NT2/D1 (cell line): ENCODE data around the gene CDH16.

ENCODE experiments used
- DNase-seq: peaks from one replicate; pipeline ENCODE4 v3.0.0-alpha.2; 2011; ENCODE audit warnings: low read depth, low spot score
- H3K27me3 ChIP-seq: 2 replicates; pipeline ENCODE4 v1.6.0; 2011; ENCODE audit warnings: mild to moderate bottlenecking; ENCODE audit not compliant: insufficient read length, insufficient read depth
- H3K36me3 ChIP-seq: 2 replicates; pipeline ENCODE4 v1.6.1; 2011; ENCODE audit warnings: mild to moderate bottlenecking, low read length, mixed read lengths; ENCODE audit not compliant: insufficient read depth, insufficient read length
- H3K4me1 ChIP-seq: 2 replicates; pipeline ENCODE4 v1.5.1; 2011; ENCODE audit not compliant: insufficient read depth, insufficient read length
- H3K4me3 ChIP-seq: 2 replicates; pipeline ENCODE4 v1.5.1; 2011; ENCODE audit warnings: low read depth; ENCODE audit not compliant: insufficient read length
- H3K9ac ChIP-seq: 2 replicates; pipeline ENCODE4 v1.6.0; 2011; ENCODE audit warnings: low read depth; ENCODE audit not compliant: insufficient read length
- H3K9me3 ChIP-seq: 2 replicates; pipeline ENCODE4 v1.5.1; 2011; ENCODE audit warnings: mild to moderate bottlenecking, low read length; ENCODE audit not compliant: insufficient read depth
- SUZ12 ChIP-seq: IDR thresholded peaks from 2 replicates; pipeline ENCODE4 v1.6.1; 2011; ENCODE audit not compliant: insufficient read length, insufficient read depth; ENCODE audit errors: extremely low read depth
- YY1 ChIP-seq: IDR thresholded peaks from 2 replicates; pipeline ENCODE4 v1.6.1; 2011; ENCODE audit not compliant: insufficient read length, insufficient read depth
- ZNF274 ChIP-seq: IDR thresholded peaks from 2 replicates; pipeline ENCODE4 v1.6.1; 2011; ENCODE audit warnings: mild to moderate bottlenecking, low read depth, low read length

Gene CDH16

DNA sequence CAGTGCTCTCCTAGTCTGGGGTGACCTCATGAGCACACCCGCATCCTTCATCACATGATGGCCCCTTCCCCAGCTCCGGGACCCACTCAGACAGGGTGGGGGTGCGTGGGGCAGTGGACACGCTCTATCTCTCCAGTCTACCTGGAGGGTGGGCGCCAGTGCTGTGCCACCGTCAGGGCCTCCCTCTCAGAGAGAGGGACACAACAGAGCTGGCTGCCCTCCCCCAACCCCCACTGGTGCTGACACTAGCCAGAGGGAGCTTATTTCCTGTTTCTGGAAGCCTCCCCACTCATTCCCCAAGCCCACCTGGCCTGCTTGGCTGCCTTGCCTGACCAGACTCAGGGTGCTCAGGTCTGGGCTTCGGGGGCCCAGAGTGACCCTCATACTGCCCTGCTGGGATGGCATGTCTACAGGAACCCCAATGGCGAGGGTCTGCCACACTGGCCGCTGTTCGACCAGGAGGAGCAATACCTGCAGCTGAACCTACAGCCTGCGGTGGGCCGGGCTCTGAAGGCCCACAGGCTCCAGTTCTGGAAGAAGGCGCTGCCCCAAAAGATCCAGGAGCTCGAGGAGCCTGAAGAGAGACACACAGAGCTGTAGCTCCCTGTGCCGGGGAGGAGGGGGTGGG, 24.9 kb upstream of the CDH16 start:
- peaks cover 6% of the 10 kb centered on the region for H3K4me1 ChIP-seq
- H3K27me3 ChIP-seq: peaks cover 13% of the 10 kb centered on the region

DNA sequence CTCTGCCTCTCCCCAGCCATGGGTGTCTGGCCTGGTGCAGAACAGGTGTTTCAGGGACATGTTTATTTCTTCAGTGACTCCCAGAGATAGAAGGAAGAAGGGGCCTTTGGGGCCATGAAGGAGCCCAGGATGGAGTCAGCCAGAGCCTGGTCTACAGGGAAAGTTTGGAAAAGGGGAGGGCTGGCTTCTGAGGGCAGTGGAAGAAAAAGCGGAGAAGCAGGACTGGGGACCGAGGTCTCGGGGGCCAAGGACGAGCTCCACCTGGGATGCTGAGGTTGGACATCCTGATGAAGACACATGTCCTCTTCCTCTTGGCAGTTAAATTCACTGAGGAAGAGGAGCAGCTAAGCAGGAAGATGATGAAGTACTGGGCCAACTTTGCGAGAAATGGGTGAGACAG, 24.3 kb upstream of the CDH16 start:
- Histone ChIP-seq H3K4me1 (peaks cover 2% of the 10 kb centered on the region), H3K27me3 (peaks cover 8% of the 10 kb centered on the region), H3K36me3 (peaks cover 61% of the 10 kb centered on the region), H3K9me3 (no peaks in the 10 kb centered on the region), H3K9ac (no peak overlapping the region), H3K4me3 (no peak overlapping the region)
- TF ChIP-seq ZNF274 (no peak), YY1 (no peak), SUZ12 (no peak)
- no peak for DNase-seq

More for the DNA sequence above, 24.9 kb upstream of the CDH16 start:
- TF ChIP-seq SUZ12 (no peak), ZNF274 (no peak), YY1 (no peak)
- H3K4me3 ChIP-seq: no peak overlapping the region
- H3K9ac ChIP-seq: no peak overlapping the region
- no peaks in the 10 kb centered on the region for H3K9me3 ChIP-seq
- H3K36me3 ChIP-seq: peaks cover 56% of the 10 kb centered on the region
- no peak for DNase-seq

DNA sequence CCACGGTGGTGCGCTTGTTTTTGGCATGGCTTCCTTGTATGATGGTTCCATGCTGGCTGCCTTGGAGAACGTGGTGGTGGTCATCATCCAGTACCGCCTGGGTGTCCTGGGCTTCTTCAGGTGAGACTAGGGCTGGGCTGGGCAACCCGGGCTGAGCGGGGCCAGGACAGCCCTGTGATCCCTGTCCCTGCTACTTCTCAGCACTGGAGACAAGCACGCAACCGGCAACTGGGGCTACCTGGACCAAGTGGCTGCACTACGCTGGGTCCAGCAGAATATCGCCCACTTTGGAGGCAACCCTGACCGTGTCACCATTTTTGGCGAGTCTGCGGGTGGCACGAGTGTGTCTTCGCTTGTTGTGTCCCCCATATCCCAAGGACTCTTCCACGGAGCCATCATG, 21.6 kb upstream of the CDH16 start:
- no peaks in the 10 kb centered on the region for H3K9me3 ChIP-seq
- DNase-seq: no peak
- no peak overlapping the region for H3K4me3 ChIP-seq
- no peaks in the 10 kb centered on the region for H3K27me3 ChIP-seq
- no peak for TF ChIP-seq YY1
- TF ChIP-seq ZNF274: no peak
- no peak for TF ChIP-seq SUZ12
- no peak overlapping the region for H3K9ac ChIP-seq
- no peaks in the 10 kb centered on the region for H3K4me1 ChIP-seq
- H3K36me3 ChIP-seq: peaks cover 77% of the 10 kb centered on the region

DNA sequence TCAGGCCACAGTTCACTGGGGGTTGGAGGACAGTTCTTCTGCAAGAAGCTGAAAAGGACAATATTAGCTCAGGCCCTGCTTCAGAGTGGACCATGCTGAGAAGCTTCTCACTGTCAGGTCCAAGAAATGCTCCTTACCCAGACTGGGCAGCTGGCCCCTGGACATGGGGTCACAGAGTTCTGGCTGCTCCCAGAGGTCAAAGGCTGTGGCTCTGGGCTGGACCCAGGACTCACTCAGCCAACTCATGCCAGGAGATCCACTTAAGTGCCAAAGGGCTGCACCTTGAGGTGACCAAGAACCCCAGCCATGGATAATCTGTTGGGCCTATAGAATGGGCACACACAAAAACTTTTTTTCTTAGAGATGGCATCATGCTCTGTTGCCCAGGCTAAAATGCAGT, 20.7 kb upstream of the CDH16 start:
- Histone ChIP-seq H3K9me3 (no peaks in the 10 kb centered on the region), H3K4me3 (no peak overlapping the region), H3K9ac (no peak overlapping the region), H3K27me3 (no peaks in the 10 kb centered on the region), H3K4me1 (peaks cover 2% of the 10 kb centered on the region), H3K36me3 (peaks cover 77% of the 10 kb centered on the region)
- no peak for TF ChIP-seq ZNF274
- DNase-seq: no peak

DNA sequence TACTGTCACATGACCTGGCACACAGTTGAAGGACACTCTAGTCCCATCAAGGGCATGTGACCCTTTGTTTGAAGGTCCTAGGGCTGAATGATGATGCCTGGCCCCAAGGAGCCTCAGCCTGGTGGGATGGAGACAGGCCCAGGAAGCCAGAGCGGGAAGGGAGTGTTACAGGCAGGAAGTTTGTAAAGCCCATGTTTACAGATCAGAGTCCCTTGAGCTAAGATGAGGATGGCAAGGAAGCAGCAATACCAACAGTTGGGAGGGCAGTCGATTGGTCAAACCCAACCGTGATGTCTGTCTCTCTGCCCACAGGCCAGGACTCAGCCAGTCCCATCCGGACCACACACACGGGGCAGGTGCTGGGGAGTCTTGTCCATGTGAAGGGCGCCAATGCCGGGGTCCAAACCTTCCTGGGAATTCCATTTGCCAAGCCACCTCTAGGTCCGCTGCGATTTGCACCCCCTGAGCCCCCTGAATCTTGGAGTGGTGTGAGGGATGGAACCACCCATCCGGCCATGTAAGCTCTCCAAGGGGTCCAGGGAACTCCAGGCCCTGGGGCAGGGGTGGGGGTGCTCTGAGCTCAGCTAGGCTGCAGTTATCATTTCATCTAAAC, 19.1 kb upstream of the CDH16 start:
- no peaks in the 10 kb centered on the region for H3K9me3 ChIP-seq
- no peak for TF ChIP-seq ZNF274
- no peak for TF ChIP-seq SUZ12
- TF ChIP-seq YY1: no peak
- H3K9ac ChIP-seq: no peak overlapping the region
- DNase-seq: no peak
- H3K27me3 ChIP-seq: no peaks in the 10 kb centered on the region
- no peak overlapping the region for H3K4me3 ChIP-seq
- H3K4me1 ChIP-seq: peaks cover 6% of the 10 kb centered on the region
- peaks cover 64% of the 10 kb centered on the region for H3K36me3 ChIP-seq

DNA sequence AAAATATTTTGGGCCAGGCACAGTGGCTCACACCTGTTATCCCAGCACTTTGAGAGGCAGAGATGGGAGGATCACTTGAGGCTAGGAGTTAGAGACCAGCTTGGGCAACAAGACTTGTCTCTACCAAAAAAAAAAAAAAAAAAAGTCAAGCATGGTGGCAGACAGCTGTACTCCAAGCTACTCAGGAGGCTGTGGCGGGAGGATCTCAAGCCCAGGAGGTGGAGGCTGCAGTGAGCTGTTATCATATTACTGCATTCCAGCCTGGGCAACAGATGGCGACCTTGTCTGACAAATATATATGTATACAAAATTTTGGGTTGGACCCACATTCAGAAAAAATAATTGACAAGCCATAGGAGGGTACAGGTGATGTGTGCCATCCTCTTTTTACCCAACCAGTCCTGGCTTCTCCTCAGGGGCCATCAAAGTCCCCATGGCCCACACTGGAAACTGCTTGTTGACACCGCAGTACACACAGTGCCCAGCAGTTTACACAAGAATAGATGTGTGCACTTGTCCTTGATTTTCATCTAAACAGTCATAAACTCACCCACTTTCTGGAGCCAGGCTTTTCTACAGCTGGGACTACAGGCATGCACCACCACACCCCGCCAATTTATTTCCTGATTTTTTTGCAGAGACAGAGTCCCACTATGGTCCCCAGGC, 18.3 kb upstream of the CDH16 start:
- no peak for TF ChIP-seq SUZ12
- no peak for TF ChIP-seq YY1
- TF ChIP-seq ZNF274: no peak
- Histone ChIP-seq H3K36me3 (peaks cover 64% of the 10 kb centered on the region), H3K4me3 (no peak overlapping the region), H3K4me1 (peaks cover 6% of the 10 kb centered on the region), H3K9ac (no peak overlapping the region), H3K27me3 (no peaks in the 10 kb centered on the region), H3K9me3 (no peaks in the 10 kb centered on the region)
- DNase-seq: no peak

DNA sequence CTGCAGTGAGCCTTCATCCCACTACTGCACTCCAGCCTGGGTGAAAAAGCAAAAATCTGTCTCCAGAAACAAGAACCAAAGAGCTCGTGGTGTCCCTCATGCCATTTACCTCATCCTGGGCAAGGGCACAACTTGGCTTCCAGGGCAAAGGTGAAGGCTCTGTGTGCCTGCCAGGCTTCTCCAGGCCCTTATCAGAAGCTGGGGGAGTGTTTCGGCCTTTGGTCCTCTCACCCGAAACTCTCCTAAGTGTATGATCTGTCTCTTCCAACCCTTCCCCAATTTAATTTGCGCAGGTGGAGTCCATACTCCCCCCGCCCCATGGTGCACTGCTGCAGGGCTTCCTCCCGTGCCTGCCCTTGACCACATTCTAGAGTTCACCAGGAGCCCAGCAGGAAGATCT, 17.8 kb upstream of the CDH16 start:
- H3K4me3 ChIP-seq: no peak overlapping the region
- no peak for DNase-seq
- H3K36me3 ChIP-seq: peaks cover 62% of the 10 kb centered on the region
- H3K9ac ChIP-seq: no peak overlapping the region
- H3K4me1 ChIP-seq: peaks cover 6% of the 10 kb centered on the region
- H3K9me3 ChIP-seq: no peaks in the 10 kb centered on the region
- H3K27me3 ChIP-seq: no peaks in the 10 kb centered on the region
- TF ChIP-seq YY1 (no peak), SUZ12 (no peak), ZNF274 (no peak)
